K562 (cell line): ENCODE data around the gene AGMO.

Experiments
- JUN ChIP-seq, 2 experiments: sonication (generic) in 1 of 2; formaldehyde crosslinking in 1 of 2; IDR thresholded peaks; 2 replicates each; pipeline versions ENCODE4 v1.6.1 to v1.8.0; 2012 to 2022; ENCODE audit warnings: borderline replicate concordance in 2 of 2, mild to moderate bottlenecking in 2 of 2, improper control_type of control experiment in 1 of 2, low read depth in 1 of 2, low read length in 1 of 2, missing genetic modification reagents in 1 of 2
- TF ChIP-seq, protein P1 (sequence below): sonication (generic); formaldehyde crosslinking; IDR thresholded peaks from 2 replicates; pipeline ENCODE4 v1.9.0; 2022; ENCODE audit warnings: mild to moderate bottlenecking, missing genetic modification reagents
- TF ChIP-seq, protein P2 (sequence below), 3 experiments: IDR thresholded peaks in 2 of 3; conservative IDR thresholded peaks in 1 of 3; 2 replicates each; pipeline ENCODE4 v1.5.1; 2011 to 2012; ENCODE audit warnings: low read length in 3 of 3, mild to moderate bottlenecking in 3 of 3, control low read depth in 2 of 3, improper control_type of control experiment in 1 of 3, inconsistent platforms in 1 of 3, low read depth in 1 of 3, mixed read lengths in 1 of 3, moderate library complexity in 1 of 3; ENCODE audit not compliant: insufficient read depth in 2 of 3

DNA sequence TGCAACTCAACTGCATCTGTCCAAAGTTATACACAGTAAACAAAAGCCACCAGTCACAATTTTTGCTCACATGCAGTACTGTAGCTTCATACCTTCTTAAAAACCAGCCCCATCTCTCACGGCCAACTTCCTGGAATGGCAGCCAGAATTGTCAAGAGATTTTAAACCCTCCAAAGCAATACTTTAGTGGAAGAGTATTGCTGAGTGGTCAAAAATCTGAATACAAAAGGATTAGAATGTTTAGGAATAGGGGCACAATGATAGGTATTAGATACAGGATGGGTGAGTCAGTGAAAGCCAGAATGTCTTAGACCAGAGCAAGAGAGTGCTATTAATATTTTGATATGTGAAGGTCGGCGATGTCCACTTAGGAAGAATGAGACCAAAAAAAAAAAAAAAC lies 193.9 kb downstream of the AGMO start:
- no peak for TF ChIP-seq JUN (IDR thresholded peaks at IDR 0.05; ENCODE audit: borderline replicate concordance, low read depth, low read length)
- TF ChIP-seq JUN (CRISPR knock-in tag; IDR thresholded peaks at IDR 0.05; ENCODE audit: borderline replicate concordance): no peak
- TF ChIP-seq, protein P1, sequence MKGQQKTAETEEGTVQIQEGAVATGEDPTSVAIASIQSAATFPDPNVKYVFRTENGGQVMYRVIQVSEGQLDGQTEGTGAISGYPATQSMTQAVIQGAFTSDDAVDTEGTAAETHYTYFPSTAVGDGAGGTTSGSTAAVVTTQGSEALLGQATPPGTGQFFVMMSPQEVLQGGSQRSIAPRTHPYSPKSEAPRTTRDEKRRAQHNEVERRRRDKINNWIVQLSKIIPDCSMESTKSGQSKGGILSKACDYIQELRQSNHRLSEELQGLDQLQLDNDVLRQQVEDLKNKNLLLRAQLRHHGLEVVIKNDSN (CRISPR knock-in tag): no peak
- TF ChIP-seq, protein P2, sequence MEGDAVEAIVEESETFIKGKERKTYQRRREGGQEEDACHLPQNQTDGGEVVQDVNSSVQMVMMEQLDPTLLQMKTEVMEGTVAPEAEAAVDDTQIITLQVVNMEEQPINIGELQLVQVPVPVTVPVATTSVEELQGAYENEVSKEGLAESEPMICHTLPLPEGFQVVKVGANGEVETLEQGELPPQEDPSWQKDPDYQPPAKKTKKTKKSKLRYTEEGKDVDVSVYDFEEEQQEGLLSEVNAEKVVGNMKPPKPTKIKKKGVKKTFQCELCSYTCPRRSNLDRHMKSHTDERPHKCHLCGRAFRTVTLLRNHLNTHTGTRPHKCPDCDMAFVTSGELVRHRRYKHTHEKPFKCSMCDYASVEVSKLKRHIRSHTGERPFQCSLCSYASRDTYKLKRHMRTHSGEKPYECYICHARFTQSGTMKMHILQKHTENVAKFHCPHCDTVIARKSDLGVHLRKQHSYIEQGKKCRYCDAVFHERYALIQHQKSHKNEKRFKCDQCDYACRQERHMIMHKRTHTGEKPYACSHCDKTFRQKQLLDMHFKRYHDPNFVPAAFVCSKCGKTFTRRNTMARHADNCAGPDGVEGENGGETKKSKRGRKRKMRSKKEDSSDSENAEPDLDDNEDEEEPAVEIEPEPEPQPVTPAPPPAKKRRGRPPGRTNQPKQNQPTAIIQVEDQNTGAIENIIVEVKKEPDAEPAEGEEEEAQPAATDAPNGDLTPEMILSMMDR (IDR thresholded peaks at IDR 0.05 in 2 of 3, conservative IDR thresholded peaks at IDR 0.05 in 1 of 3; ENCODE audit: insufficient read depth in 2 of 3, low read depth in 1 of 3, low read length in 3 of 3): no peak
